HG03280 (cell line): ENCODE results near the gene ARHGEF17.

Experiments used
- ATAC-seq: cut with Tn5 transposase; IDR thresholded peaks from one replicate; pipeline ENCODE4 v1.9.1; 2021; ENCODE audit warnings: mild to moderate bottlenecking, moderate library complexity; ENCODE audit not compliant: unreplicated experiment

Gene ARHGEF17

GRCh38 chr11:73391665-73392064 is 83.6 kb downstream of the ARHGEF17 start:
- no peak for ATAC-seq

DNA sequence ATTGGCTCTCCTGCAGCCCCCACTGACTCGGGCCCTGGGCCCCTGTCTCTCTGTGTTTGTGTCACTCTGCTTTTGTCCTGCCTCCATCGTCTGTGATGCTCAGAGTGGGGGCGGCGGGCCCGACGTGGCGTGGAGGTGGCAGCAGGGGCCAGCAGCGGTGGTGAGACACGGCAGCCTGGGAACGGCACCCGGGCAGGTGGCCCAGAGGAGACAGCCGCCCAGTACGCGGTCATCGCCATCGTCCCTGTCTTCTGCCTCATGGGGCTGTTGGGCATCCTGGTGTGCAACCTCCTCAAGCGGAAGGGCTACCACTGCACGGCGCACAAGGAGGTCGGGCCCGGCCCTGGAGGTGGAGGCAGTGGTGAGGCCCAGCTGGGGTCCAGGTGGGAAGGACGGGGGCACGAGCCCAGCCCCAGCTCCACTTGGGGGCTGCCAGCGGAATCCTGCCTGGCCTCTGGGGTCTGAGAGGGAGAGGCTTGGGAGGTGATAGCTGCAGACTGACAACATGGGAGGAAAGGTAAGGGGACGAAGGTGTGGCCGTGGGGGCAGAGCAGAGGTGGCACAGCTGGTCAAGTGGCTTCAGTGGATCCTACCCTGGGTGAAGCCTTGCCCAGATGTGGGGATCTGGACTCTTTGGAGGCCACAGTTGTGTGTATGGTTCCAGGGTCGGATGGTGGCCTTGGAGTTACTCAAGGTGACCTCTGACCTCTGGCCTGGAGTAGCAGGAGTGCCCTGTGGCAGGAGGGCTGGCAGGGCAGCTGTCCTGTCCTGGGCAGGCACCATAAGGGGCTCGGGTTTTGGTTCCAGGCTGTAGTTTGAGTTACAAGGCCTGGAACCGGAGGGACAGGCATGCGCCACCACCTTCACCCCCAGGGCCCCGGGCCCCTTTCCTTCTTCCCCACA is 84.3 kb downstream of the ARHGEF17 start:
- ATAC-seq = no peak

DNA sequence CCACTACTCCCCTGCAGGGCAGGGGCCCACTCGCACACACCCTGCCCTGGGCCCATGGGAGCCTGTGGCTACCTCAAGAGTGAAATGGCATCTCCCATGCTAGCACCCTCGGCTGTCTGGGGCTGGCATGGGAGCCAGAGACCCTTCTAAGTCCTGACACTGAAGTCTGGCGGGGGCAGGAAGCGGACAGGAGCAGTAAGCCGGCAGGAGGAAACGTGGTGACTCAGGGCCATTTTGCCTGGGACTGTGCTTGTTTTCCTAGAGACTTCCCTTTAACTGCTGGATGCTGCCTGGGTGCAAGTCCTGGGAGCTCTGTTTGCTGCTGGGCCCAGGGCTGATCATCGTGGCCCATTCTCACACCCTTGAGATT is 84.9 kb downstream of the ARHGEF17 start:
- no peak for ATAC-seq

DNA sequence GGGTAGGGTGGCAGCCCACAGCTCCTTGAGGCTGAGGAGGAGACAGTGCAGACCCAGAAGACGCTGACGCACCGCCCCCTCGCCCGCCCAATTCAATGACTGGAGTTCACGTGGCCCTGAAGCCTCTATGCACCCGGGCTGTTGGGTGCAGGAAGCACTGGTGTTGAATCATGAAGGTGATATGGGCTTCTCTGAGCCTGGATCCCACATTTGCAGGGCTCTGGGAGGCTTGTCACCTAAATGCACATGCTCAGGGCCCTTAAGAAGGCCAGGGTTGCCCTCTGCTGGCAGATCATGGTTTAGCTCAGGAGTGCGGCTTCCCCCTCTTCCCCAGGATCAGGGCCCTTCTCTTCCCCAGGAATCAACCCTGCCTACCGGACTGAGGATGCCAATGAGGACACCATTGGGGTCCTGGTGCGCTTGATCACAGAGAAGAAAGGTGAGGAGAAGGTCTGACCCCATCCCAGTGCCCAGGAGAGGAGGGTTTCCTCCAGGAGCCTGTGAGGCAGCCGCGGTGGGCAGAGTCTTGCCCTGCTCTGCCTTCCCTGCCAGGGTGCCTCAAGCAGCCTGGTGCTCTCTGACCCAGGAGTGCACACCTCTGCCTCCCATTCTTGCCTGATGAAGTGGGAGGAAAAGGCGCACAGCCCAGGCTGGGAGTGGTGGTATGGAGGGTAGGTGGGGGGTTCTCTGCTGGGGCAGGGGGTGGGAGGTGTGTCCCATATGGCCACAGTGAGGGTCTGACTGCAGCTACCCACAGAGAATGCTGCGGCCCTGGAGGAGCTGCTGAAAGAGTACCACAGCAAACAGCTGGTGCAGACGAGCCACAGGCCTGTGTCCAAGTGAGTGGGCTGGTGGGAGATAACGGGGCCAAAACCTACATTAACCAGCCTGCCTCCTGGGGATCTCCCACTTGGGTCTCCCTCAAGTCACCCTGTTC is 85.7 kb downstream of the ARHGEF17 start:
- no peak for ATAC-seq

- no peak for ATAC-seq
Measured at GRCh38 chr11:73394416-73395296, 86.6 kb downstream of the ARHGEF17 start.

- no peak for ATAC-seq
Measured at GRCh38 chr11:73395297-73396208, 87.5 kb downstream of the ARHGEF17 start.

DNA sequence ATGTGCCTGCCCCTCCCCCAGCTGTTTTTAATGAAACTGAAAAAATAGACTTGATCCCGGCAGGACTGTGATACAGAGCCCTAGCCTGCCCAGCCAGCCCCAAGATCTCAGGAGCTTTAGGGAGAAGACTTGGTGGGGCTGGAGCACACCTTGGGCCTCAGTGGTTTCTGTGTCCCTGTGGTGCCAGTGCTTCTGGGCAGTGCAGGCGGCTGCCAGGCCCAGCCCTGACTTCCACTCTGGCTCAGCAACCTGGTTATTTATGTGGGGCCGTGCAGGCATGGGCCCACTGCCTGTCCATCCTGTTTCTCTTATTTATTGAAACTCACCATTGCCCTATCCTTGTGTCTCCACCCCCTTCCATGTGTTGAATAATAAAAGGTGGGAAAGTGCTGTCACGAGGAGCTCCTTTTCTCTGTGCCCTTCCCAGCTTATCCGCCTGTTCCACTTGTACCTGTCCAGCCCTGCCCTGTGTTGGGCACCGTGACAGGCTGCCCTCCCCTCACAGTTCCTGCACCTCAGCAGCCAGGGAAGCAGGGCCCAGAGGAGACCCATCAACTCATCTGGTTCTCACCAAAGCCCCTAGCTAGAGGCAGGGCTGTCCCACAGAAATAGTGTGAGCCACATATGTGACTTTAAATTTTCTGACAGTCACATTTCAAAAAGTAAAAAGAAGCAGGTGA is 88.3 kb downstream of the ARHGEF17 start:
- no peak for ATAC-seq

GRCh38 chr11:73396985-73397384 is 88.9 kb downstream of the ARHGEF17 start:
- no peak for ATAC-seq

DNA sequence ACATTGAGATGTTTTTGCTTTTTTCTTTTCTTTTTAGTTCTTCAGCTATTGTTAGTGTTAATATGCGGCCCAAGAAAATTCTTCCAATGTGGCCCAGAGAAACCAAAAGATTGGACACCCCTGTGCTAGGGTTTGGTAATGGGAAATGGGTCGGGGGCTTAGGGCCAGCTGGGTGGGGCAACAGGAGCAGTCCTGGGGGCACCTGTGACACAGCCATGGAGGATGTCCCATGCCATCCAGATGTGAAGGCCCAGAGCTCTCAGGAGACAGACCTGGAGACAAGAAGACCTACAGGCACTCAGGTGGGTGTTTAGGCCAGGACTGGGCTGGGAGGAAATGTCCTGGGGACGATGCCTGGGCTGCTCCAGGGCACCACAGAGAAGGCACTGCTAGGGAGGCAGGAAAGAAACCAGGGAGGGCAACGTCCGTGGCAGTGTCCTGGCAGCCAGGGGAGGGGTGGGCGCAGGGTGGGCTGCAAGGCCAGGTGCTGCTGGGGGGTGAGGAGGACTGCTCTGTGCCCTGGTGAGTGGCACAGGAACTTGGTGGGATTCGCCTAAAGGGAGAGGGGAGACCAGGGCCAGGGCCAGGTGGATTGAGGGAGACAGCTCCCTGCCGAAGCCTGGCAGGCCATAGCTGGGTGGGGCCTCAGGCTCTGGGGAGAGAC is 89.5 kb downstream of the ARHGEF17 start:
- no peak for ATAC-seq

- no peak for ATAC-seq
Measured at GRCh38 chr11:73398132-73398526, 90.1 kb downstream of the ARHGEF17 start.

GRCh38 chr11:73398721-73399120 is 90.6 kb downstream of the ARHGEF17 start:
- no peak for ATAC-seq

- ATAC-seq = no peak
Measured at GRCh38 chr11:73399159-73399590, 91.1 kb downstream of the ARHGEF17 start.

DNA sequence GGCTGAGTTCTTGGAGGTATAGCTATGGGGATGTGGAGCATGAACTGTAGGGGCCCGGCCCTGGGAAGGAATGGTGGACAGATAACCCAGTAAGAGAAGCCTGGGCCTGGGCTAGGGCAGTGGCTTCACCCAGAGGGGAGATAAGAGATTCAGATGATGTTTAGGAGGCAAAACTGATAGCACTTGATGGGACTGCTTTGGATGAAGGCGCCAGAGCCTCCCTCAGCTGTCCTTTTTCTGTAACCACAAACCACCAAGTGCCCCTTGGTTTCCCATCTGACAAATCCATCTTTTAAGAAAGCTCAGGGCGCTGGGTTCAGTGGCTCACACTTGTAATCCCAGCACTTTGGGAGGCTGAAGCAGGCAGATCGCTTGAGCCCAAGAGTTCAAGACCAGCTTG is 91.6 kb downstream of the ARHGEF17 start:
- no peak for ATAC-seq

GRCh38 chr11:73400293-73400692 is 92.2 kb downstream of the ARHGEF17 start:
- no peak for ATAC-seq

- ATAC-seq = no peak
Measured at GRCh38 chr11:73401217-73401923, 93.3 kb downstream of the ARHGEF17 start.

DNA sequence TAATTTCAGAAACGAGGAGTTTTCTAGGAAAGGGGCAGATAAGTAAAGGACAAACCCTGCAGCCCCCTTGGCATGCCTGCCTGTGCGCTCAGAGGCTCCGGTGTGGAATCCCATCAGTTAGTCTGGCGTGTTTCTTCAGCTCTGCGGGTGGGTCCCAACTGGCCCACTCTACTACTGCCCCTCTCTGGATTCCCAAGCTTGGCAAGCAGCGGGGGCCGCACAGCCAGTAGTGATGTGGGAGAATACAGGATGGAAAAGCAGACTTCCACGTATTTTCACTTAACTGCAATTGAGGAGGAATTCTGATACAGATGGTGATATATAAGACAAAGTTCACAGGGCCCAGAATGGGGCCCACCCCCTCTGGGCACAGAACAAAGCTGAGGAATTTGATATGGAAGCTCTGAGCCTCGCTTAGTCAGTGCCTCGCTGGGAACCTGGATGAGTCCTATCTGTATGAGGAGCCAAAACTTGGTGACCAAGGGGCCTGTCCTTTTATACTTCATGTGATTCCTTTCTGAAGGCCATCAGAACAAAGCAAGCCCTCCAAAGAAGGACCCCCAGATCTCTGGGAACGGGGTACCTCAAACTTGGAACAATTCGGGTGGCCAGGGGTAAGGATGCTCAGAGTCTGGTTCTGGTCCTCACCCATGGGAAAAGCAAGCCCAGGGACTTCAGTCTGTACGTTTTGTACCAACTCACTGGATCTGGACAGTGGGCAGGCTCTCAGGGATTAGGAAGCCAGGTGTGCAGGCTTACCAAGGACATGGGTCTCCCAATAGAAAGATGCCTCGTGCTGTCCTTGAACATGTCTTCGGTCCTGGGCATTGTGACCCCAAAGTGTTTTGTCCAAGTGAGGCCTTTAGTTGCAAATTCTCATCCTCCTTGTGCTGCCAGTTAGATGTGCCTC is 94.1 kb downstream of the ARHGEF17 start:
- no peak for ATAC-seq

- ATAC-seq = no peak
Measured at GRCh38 chr11:73402834-73403185, 94.7 kb downstream of the ARHGEF17 start.
